Activated CD4-positive, alpha-beta T cell treated with anti-CD3 and anti-CD28 coated beads, Interleukin-2, amount 50 U/mL, for 24 hours (primary cell): ENCODE results near the gene ZNF669.
A peak's percentile ranks its signal among the peaks of the same experiment; 100 is the strongest.

Experiments
- DNase-seq, 2 donors: peaks; one replicate each; pipeline ENCODE4 v3.0.0-alpha.2; 2020; ENCODE audit warnings: low read depth in 1 of 2, low spot score in 1 of 2

Gene ZNF669

GRCh38 chr1:247111700-247112478, 7.7 kb upstream of the ZNF669 start:
- no peak for DNase-seq

DNA sequence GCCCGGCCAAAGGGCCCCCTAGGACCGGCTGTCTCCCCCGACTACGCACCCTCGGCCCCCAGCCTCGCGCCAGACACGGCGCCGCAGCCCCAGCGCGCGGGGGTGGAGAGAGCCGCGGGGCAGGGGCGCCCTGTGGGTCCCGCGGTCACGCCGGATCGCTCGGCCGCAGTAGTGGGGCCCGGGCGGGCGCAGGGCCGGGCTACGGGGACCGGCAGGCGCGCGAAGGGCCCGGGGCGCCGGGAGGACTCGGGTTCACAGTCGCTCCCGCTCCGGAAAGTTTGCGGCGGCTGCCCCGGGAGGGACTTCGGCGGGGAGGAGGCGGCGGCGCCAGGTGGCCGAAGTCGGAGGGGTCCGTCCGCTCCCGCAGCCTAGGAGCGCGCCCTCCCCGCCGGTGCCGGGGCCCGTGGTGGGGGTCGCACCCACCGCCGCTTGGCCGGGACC, 7.1 kb upstream of the ZNF669 start:
- DNase-seq: no peak

GRCh38 chr1:247110627-247111258, 6.6 kb upstream of the ZNF669 start:
- peak in 1 of 2 donors; percentile 52 for DNase-seq

- DNase-seq: no peak
Observed at GRCh38 chr1:247107694-247108093, 3.5 kb upstream of the ZNF669 start.

- no peak for DNase-seq
Observed at GRCh38 chr1:247105966-247106365, 1.8 kb upstream of the ZNF669 start.

DNA sequence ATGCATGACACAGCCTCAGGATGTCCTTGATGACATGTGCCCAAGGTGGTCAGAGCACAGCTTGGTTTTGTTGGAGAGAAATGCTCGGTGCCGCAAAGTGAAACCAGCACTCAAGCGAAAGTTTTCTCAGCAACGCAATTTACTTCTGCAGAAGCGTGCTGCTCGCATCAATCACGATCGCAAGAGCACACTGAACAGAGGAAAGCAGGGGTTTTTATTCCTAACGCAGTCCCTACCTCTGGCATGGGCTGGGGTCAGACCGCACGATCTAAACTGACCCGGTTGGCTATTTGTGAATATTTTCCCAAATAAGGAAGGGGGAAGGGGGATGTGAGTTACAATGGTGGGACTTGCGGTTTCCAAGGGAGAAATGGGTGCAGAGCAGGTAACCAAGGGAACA, 809 bp upstream of the ZNF669 start:
- no peak for DNase-seq

- no peak for DNase-seq
Observed at GRCh38 chr1:247102381-247102780, 1.8 kb downstream of the ZNF669 start.

- DNase-seq: no peak
Observed at GRCh38 chr1:247100676-247101279, 3.4 kb downstream of the ZNF669 start.

- no peak for DNase-seq
Observed at GRCh38 chr1:247096958-247097357, 7.2 kb downstream of the ZNF669 start.

GRCh38 chr1:247096544-247096943, 7.6 kb downstream of the ZNF669 start:
- DNase-seq: no peak

DNA sequence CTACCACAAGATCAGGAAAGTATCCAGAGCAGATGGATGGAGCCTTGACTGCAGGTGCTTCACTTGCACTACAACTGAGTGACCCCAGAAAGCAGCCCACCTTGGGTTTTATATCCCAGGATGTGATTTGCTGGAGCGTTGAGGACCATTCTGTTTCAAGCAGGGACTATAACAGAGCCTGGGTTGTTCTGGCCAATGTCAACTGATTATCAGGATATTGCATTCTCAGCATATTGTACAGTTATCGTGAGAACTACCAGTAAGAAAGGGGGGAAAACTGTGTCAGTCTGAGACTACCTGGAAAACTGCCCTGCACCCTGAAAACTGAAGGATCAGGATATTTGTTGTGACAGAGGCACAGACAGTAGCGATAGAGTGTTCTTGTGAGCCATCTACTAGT, 8.0 kb downstream of the ZNF669 start:
- DNase-seq: no peak

GRCh38 chr1:247090455-247090854, 13.7 kb downstream of the ZNF669 start:
- DNase-seq: no peak

DNA sequence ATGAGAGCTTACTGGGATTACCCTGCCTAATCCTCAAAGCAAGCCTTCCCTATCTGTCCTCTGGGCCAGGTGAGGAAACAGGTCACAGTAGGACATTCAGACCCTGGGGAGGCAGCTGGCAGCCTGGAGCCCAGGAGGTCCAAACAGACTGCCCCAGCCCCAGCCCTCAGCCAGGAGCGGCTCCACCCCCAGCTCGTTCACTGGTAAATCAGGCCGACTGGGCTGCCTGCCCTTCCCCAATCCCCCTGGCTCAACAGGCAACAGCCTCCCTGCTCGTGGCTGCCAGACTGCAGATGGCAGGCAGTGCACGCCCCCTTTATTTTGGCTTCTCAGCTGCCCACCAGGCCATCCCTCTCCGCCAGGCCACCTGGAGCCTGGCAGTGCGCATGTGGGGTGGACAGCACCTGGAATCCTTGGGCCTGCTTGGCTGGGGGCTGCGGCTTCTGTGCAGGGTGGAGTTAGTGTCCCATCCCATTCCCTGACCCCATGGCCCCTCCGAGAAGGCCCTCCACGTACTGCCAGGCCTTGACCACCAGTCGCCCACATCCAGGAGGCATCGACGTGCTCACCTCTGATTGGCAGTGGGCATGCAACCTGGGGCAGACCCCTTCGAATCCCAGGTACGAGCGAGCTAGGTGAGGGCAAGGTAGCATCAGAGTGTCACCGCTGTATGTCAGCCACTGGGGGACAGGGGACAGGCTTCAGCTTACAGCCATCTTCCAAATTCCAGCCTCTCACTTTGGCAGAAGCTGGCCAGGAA, 14.4 kb downstream of the ZNF669 start:
- no peak for DNase-seq

- no peak for DNase-seq
Observed at GRCh38 chr1:247088967-247089366, 15.2 kb downstream of the ZNF669 start.

DNA sequence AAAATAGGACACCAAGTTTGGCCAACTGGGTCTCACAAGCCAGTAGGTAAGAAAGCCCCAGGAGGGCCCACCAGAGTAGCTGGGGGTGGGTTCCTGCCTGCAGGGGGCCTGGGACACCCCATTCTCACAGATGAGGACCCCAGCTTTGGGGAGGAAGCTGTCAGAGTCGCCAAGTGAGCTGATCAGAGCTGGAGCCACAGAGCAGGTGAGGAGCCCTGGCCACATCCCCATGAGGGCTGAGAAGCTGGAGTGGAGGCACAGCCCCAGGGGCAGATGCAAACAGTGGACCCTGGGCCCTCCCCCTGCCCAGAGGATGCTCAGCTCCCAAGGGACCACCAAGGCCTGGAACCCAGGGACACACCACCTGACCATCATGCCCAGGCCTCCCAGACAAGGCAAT, 16.9 kb downstream of the ZNF669 start:
- no peak for DNase-seq

DNA sequence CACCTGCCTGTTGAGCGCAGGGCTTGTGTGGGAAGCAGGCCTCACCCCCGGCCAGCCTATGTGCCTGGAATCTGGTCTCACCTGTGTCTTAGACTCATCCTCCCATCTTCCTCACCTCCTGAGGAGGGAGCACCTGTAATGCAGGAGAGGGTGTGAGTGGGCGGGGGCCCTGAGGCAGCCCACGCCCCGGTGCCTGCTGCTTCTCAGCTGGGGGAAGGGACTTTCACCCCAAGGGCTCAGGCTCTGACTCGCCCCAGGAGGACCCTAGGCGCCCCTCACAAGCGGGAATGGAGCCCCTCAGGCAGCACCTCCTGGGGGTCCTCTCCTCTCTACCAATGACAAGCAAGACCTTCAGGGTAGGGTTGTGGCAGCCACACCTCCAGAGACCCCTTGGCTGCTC, 18.8 kb downstream of the ZNF669 start:
- DNase-seq: no peak

DNA sequence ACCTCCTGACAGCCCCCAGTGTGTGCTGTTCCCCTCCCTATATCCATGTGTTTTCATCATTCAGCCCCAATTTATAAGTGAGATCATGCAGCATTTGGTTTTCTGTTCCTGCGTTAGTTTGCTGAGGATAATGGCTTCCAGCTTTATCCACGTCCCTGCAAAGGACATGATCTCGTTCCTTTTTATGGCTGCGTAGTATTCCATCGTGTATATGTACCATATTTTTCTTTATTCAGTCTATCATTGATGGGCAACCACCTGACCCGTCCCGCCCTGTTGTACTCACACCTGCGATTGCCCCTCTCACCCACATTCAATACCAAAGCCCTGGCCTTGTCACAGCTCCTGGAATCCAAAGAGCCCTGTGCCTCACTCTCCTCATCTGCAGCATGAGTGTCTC, 19.4 kb downstream of the ZNF669 start:
- no peak for DNase-seq

DNA sequence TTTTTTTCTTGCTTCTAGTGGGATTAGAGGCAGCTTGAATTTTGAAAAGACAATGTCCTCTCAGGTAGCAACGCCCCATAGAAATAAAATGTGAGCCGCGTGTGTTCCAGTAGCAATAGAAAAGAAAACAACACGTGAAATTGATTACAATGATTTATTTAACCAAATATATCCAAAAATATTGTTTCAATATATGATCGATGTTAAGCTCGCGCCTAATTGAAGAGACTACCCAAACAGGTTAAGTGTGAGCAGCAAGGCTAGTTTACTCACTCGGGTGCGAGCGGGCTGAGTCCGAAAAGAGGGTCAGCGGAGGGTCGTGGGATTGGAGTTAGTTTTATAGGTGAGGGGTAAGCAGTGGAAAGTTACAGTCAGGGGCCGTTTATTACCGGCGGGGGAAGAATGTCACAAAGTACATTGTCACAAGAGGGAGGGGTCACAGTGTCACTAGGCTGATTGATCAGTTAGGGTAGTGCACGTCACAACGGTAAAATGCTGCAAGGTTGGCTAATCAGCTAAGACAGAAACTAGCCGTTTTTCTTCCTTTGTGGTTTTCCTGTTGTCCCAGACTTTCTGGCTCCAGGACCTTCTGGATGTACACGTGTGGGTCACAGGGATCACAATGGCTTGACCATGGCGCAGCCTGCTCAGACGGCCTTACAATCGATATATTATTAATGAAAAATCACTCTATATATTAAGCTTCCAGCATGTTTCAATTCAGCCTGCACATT, 24.8 kb downstream of the ZNF669 start:
- no peak for DNase-seq

GRCh38 chr1:247078258-247079140, 25.7 kb downstream of the ZNF669 start, which contains the start of gene ZNF670:
ZNF670 (minus strand) TSS chr1:247078811; CDS start chr1:247078596, 215 bp downstream.
- peak; percentile 73 to 85 for DNase-seq

GRCh38 chr1:247077876-247078257, 26.3 kb downstream of the ZNF669 start:
- no peak for DNase-seq
